Naive B cell (primary cell): ENCODE data around the gene ATF6. TPM values are rescaled to one million over a fixed set of nuclear protein-coding genes. Genes with fewer than 3 reads are reported as not detected.

Experiments
- ATAC-seq, 2 donors: fragments of 150-1000 bp; cut with Tn5 transposase; 2 replicates each; pipeline ENCODE4 v1.10.0; 2021; ENCODE audit warnings: low read depth in 2 of 2, mild to moderate bottlenecking in 2 of 2, moderate library complexity in 2 of 2
- DNase-seq: peaks from one replicate; pipeline ENCODE4 v3.0.0; 2022
- H3K27ac Mint-ChIP-seq, 6 donors: one replicate each; pipeline ENCODE4 v1.8.0; 2020 to 2022; ENCODE audit warnings: mild to moderate bottlenecking in 6 of 6, mixed read lengths in 6 of 6, moderate library complexity in 5 of 6, inconsistent platforms in 2 of 6
- H3K27me3 Mint-ChIP-seq, 3 donors: one replicate each; pipeline ENCODE4 v1.8.0; 2021 to 2022; ENCODE audit warnings: mixed read lengths in 3 of 3, mild to moderate bottlenecking in 1 of 3
- H3K36me3 Mint-ChIP-seq, 2 donors: one replicate each; pipeline ENCODE4 v1.8.0; 2020 to 2022; ENCODE audit warnings: mixed read lengths in 2 of 2, inconsistent platforms in 1 of 2, mild to moderate bottlenecking in 1 of 2
- H3K4me1 Mint-ChIP-seq, 3 donors: one replicate each; pipeline ENCODE4 v1.8.0; 2020 to 2022; ENCODE audit warnings: mixed read lengths in 3 of 3, inconsistent platforms in 1 of 3, mild to moderate bottlenecking in 1 of 3, moderate library complexity in 1 of 3
- H3K4me3 Mint-ChIP-seq, 8 donors: one replicate each; pipeline ENCODE4 v1.8.0; 2020 to 2022; ENCODE audit warnings: mild to moderate bottlenecking in 8 of 8, mixed read lengths in 8 of 8, moderate library complexity in 8 of 8, inconsistent platforms in 2 of 8
- H3K9me3 Mint-ChIP-seq, 7 donors: one replicate each; pipeline ENCODE4 v1.8.0; 2020 to 2022; ENCODE audit warnings: mixed read lengths in 7 of 7, mild to moderate bottlenecking in 5 of 7, inconsistent platforms in 2 of 7, moderate library complexity in 1 of 7
- polyA plus RNA-seq, 6 donors: library from polyadenylated mRNA; unstranded; fragments of 300-500 nt; fragmentation: Illumina TruSeq; gene quantifications; one replicate each; pipeline ENCODE4 v1.2.3, GENCODE V29; 2021; ENCODE audit warnings: low read depth in 6 of 6

Gene ATF6
- polyA plus RNA-seq, 6 donors from 2014 or later = 12.0 to 15.3 (median 14.3) TPM

- H3K4me1 Mint-ChIP-seq = peaks cover 31 to 54% (median 50%) of the 10 kb centered on the region in 3 donors
- no peaks in the 10 kb centered on the region for H3K36me3 Mint-ChIP-seq
- no peaks in the 10 kb centered on the region for H3K27me3 Mint-ChIP-seq
- H3K27ac Mint-ChIP-seq = peak overlapping the region in 5 of 6 donors; percentile 62 to 94 (median 76)
- peak overlapping the region; percentile 88 to 99 (median 98) for H3K4me3 Mint-ChIP-seq
- peak; percentile 54 for DNase-seq
- H3K9me3 Mint-ChIP-seq = peaks cover 0 to 2% (median 0%) of the 10 kb centered on the region in 7 donors
- peak; percentile 64 to 66 for ATAC-seq
Measured at GRCh38 chr1:161726473-161727255, 39.5 kb upstream of the ATF6 start.

GRCh38 chr1:161727256-161727924 lies 38.7 kb upstream of the ATF6 start:
- DNase-seq (no peak), ATAC-seq (peak; percentile 5 to 7)
- Mint-ChIP-seq H3K27me3 (no peaks in the 10 kb centered on the region), H3K4me1 (peaks cover 25 to 47% (median 44%) of the 10 kb centered on the region in 3 donors), H3K9me3 (no peaks in the 10 kb centered on the region), H3K27ac (peak overlapping the region; percentile 45 to 97 (median 88)), H3K36me3 (no peaks in the 10 kb centered on the region), H3K4me3 (peak overlapping the region; percentile 88 to 99 (median 98))

GRCh38 chr1:161728376-161729226 lies 37.5 kb upstream of the ATF6 start:
- peak overlapping the region in 6 of 8 donors; percentile 88 to 99 (median 98) for H3K4me3 Mint-ChIP-seq
- no peaks in the 10 kb centered on the region for H3K27me3 Mint-ChIP-seq
- ATAC-seq = no peak
- peak overlapping the region in 2 of 6 donors; percentile 11 to 15 for H3K27ac Mint-ChIP-seq
- peaks cover 25 to 43% (median 36%) of the 10 kb centered on the region in 3 donors for H3K4me1 Mint-ChIP-seq
- DNase-seq = no peak
- no peaks in the 10 kb centered on the region for H3K36me3 Mint-ChIP-seq
- no peaks in the 10 kb centered on the region for H3K9me3 Mint-ChIP-seq

GRCh38 chr1:161730050-161730564 lies 36.0 kb upstream of the ATF6 start:
- Mint-ChIP-seq H3K9me3 (no peaks in the 10 kb centered on the region), H3K27me3 (no peaks in the 10 kb centered on the region), H3K36me3 (no peaks in the 10 kb centered on the region), H3K27ac (peak overlapping the region in 2 of 6 donors; percentile 8 to 38), H3K4me1 (peaks cover 21 to 30% (median 29%) of the 10 kb centered on the region in 3 donors), H3K4me3 (peak overlapping the region in 2 of 8 donors; percentile 8 to 72)
- no peak for ATAC-seq
- no peak for DNase-seq

- Mint-ChIP-seq H3K36me3 (no peaks in the 10 kb centered on the region), H3K9me3 (no peaks in the 10 kb centered on the region), H3K4me3 (no peak overlapping the region), H3K27ac (no peak overlapping the region), H3K27me3 (no peaks in the 10 kb centered on the region), H3K4me1 (peaks cover 13 to 26% (median 19%) of the 10 kb centered on the region in 3 donors)
- no peak for DNase-seq
- no peak for ATAC-seq
Measured at GRCh38 chr1:161731241-161731640, 34.9 kb upstream of the ATF6 start.

GRCh38 chr1:161731981-161732718 lies 34.0 kb upstream of the ATF6 start:
- DNase-seq (no peak), ATAC-seq (no peak)
- H3K27ac Mint-ChIP-seq = peak overlapping the region in 1 of 6 donors; percentile 58
- no peaks in the 10 kb centered on the region for H3K9me3 Mint-ChIP-seq
- H3K4me1 Mint-ChIP-seq = peaks cover 15 to 28% (median 19%) of the 10 kb centered on the region in 3 donors
- H3K4me3 Mint-ChIP-seq = peak overlapping the region in 1 of 8 donors; percentile 8
- H3K27me3 Mint-ChIP-seq = no peaks in the 10 kb centered on the region
- H3K36me3 Mint-ChIP-seq = no peaks in the 10 kb centered on the region

GRCh38 chr1:161733526-161733925 lies 32.6 kb upstream of the ATF6 start:
- H3K36me3 Mint-ChIP-seq = no peaks in the 10 kb centered on the region
- H3K27ac Mint-ChIP-seq = no peak overlapping the region
- peaks cover 10 to 21% (median 14%) of the 10 kb centered on the region in 3 donors for H3K4me1 Mint-ChIP-seq
- DNase-seq (no peak), ATAC-seq (no peak)
- no peaks in the 10 kb centered on the region for H3K27me3 Mint-ChIP-seq
- no peak overlapping the region for H3K4me3 Mint-ChIP-seq
- no peaks in the 10 kb centered on the region for H3K9me3 Mint-ChIP-seq

GRCh38 chr1:161735837-161736236 lies 30.3 kb upstream of the ATF6 start:
- DNase-seq (no peak), ATAC-seq (no peak)
- Mint-ChIP-seq H3K4me1 (peaks cover 27 to 37% (median 30%) of the 10 kb centered on the region in 3 donors), H3K4me3 (no peak overlapping the region), H3K36me3 (no peaks in the 10 kb centered on the region), H3K27me3 (no peaks in the 10 kb centered on the region), H3K9me3 (no peaks in the 10 kb centered on the region), H3K27ac (peak overlapping the region in 2 of 6 donors; percentile 64 to 83)

GRCh38 chr1:161736335-161736969 lies 29.7 kb upstream of the ATF6 start:
- no peaks in the 10 kb centered on the region for H3K27me3 Mint-ChIP-seq
- H3K36me3 Mint-ChIP-seq = no peaks in the 10 kb centered on the region
- H3K4me3 Mint-ChIP-seq = no peak overlapping the region
- ATAC-seq (no peak), DNase-seq (no peak)
- no peaks in the 10 kb centered on the region for H3K9me3 Mint-ChIP-seq
- H3K27ac Mint-ChIP-seq = peak overlapping the region in 1 of 6 donors; percentile 64
- H3K4me1 Mint-ChIP-seq = peaks cover 33 to 43% (median 36%) of the 10 kb centered on the region in 3 donors

- DNase-seq (no peak), ATAC-seq (no peak)
- H3K27ac Mint-ChIP-seq = peak overlapping the region in 1 of 6 donors; percentile 62
- peaks cover 34 to 45% (median 37%) of the 10 kb centered on the region in 3 donors for H3K4me1 Mint-ChIP-seq
- H3K9me3 Mint-ChIP-seq = no peaks in the 10 kb centered on the region
- no peaks in the 10 kb centered on the region for H3K36me3 Mint-ChIP-seq
- H3K27me3 Mint-ChIP-seq = no peaks in the 10 kb centered on the region
- H3K4me3 Mint-ChIP-seq = no peak overlapping the region
Measured at GRCh38 chr1:161737625-161738024, 28.5 kb upstream of the ATF6 start.

GRCh38 chr1:161738627-161739287 lies 27.4 kb upstream of the ATF6 start:
- H3K9me3 Mint-ChIP-seq = no peaks in the 10 kb centered on the region
- H3K4me1 Mint-ChIP-seq = peaks cover 34 to 45% (median 37%) of the 10 kb centered on the region in 3 donors
- peaks cover 0 to 2% (median 0%) of the 10 kb centered on the region in 3 donors for H3K27me3 Mint-ChIP-seq
- peak overlapping the region; percentile 86 to 93 (median 90) for H3K27ac Mint-ChIP-seq
- ATAC-seq (peak; percentile 51 to 59), DNase-seq (peak; percentile 58)
- peak overlapping the region; percentile 17 to 87 (median 56) for H3K4me3 Mint-ChIP-seq
- no peaks in the 10 kb centered on the region for H3K36me3 Mint-ChIP-seq
